ENCODE measurements around the gene AP2B1.
"Not testable (repeated sequence)": the region's sequence is repeated elsewhere in the genome, so short reads cannot be mapped to it uniquely, and the experiment has no call there.

Gene AP2B1

GRCh38 chr17:35607239-35607847 is 20.2 kb downstream of the AP2B1 start:
- TF ChIP-seq ZBTB8A (tag by site-specific recombination; IDR thresholded peaks at IDR 0.05) (no peak), KLF9 (tag by site-specific recombination; IDR thresholded peaks at IDR 0.05; ENCODE audit: low read depth) (no peak), YY1 (tag by site-specific recombination; IDR thresholded peaks at IDR 0.05) (no peak), ZNF146 (tag by site-specific recombination; IDR thresholded peaks at IDR 0.05) (no peak), TRIM28 (IDR thresholded peaks at IDR 0.05; ENCODE audit: borderline replicate concordance, low read length) (no peak), ZNF600 (tag by site-specific recombination; IDR thresholded peaks at IDR 0.05) (peak; percentile 23; the same call in 1 of the 2 replicates), INSM2 (tag by site-specific recombination; IDR thresholded peaks at IDR 0.05) (no peak)
- CTCF ChIA-PET, result interaction anchor here (0.8 to 3.2 kb wide), 4 partner anchors 140 to 297 kb away, joined by 3 to 36 read pairs (median 5); no protein-coding TSS in a partner anchor
- Histone ChIP-seq H3K4me3 (ENCODE audit: low read depth, low read length) (no peak overlapping the region), H3K36me3 (ENCODE audit: control insufficient read depth in 2 of 2, insufficient read depth in 1 of 2, low read length in 2 of 2) (peaks cover 76 to 97% of the 10 kb centered on the region in 2 experiments), H3K9me3 (ENCODE audit: control insufficient read depth, insufficient read depth, low read depth, low read length) (no peaks in the 10 kb centered on the region), H3K27ac (ENCODE audit: extremely low read depth, low read depth, low read length) (0 out of 2 replicates have a peak overlapping the region, but pooled peaks have one; percentile 16), H3K4me1 (ENCODE audit: control insufficient read depth, insufficient read depth, low read length) (no peaks in the 10 kb centered on the region)
- POLR2A ChIA-PET, result interaction anchor here (1.3 kb wide), 1 partner anchor 29 kb away, joined by 4 read pairs; the partner anchor contains the start of gene PEX12

GRCh38 chr17:35609831-35610230 is 22.7 kb downstream of the AP2B1 start:
- Histone ChIP-seq H3K9me3 (ENCODE audit: control insufficient read depth, insufficient read depth, low read depth, low read length) (no peaks in the 10 kb centered on the region), H3K4me1 (ENCODE audit: control insufficient read depth, insufficient read depth, low read length) (no peaks in the 10 kb centered on the region), H3K36me3 (ENCODE audit: control insufficient read depth in 2 of 2, insufficient read depth in 1 of 2, low read length in 2 of 2) (peaks cover 70 to 77% of the 10 kb centered on the region in 2 experiments), H3K27ac (ENCODE audit: extremely low read depth, low read depth, low read length) (no peak overlapping the region), H3K4me3 (ENCODE audit: low read depth, low read length) (no peak overlapping the region)
- TF ChIP-seq SP3 (tag by site-specific recombination; IDR thresholded peaks at IDR 0.05) (no peak), ZNF311 (tag by site-specific recombination; IDR thresholded peaks at IDR 0.05; ENCODE audit: borderline replicate concordance) (no peak), ZNF423 (tag by site-specific recombination; IDR thresholded peaks at IDR 0.05) (no peak), ZNF132 (tag by site-specific recombination; IDR thresholded peaks at IDR 0.05; ENCODE audit: borderline replicate concordance) (no peak), ZNF510 (tag by site-specific recombination; IDR thresholded peaks at IDR 0.05; ENCODE audit: insufficient replicate concordance) (no peak), EGR2 (tag by site-specific recombination; IDR thresholded peaks at IDR 0.05; ENCODE audit: low read depth) (peak; percentile 24; the same call in 1 of the 2 replicates), ZFHX2 (tag by site-specific recombination; conservative IDR thresholded peaks at IDR 0.05) (0 out of 2 replicates have a peak, but pooled peaks have one; percentile 25), ZNF776 (tag by site-specific recombination; IDR thresholded peaks at IDR 0.05; ENCODE audit: borderline replicate concordance) (no peak), ZNF692 (tag by site-specific recombination; IDR thresholded peaks at IDR 0.05) (no peak), ZNF843 (tag by site-specific recombination; IDR thresholded peaks at IDR 0.05) (no peak), ZBTB49 (tag by site-specific recombination; IDR thresholded peaks at IDR 0.05; ENCODE audit: low read depth) (no peak), ZNF398 (tag by site-specific recombination; IDR thresholded peaks at IDR 0.05) (no peak)
- ChIA-PET POLR2A (no interaction called here), CTCF (no interaction called here)

- H3K4me3 ChIP-seq (ENCODE audit: low read depth, low read length); H3K9me3 ChIP-seq (ENCODE audit: control insufficient read depth, insufficient read depth, low read depth, low read length); H3K4me1 ChIP-seq (ENCODE audit: control insufficient read depth, insufficient read depth, low read length); H3K27ac ChIP-seq (ENCODE audit: extremely low read depth, low read depth, low read length): not testable (repeated sequence)
- ChIA-PET CTCF (interaction anchor here (0.6 to 6.2 kb wide), 6 partner anchors 20 to 348 kb away, joined by 3 to 321 read pairs (median 16); partner anchors contain the start of gene PEX12), POLR2A (interaction anchor here (0.6 to 1.6 kb wide), 3 partner anchors 21 to 134 kb away, joined by 3 read pairs; no protein-coding TSS in a partner anchor)
- peaks cover 68 to 71% of the 10 kb centered on the region in 2 experiments for H3K36me3 ChIP-seq (ENCODE audit: control insufficient read depth in 2 of 2, insufficient read depth in 1 of 2, low read length in 2 of 2)
Observed at GRCh38 chr17:35610746-35611145, 23.6 kb downstream of the AP2B1 start.
